Activated naive CD8-positive, alpha-beta T cell treated with anti-CD3 and anti-CD28 coated beads, Interleukin-2, amount 10 ng/mL, durations not matched to agents 7 days and 5 days (primary cell): Measurements from ENCODE around the gene CTBP2. TPM values are rescaled to one million over a fixed set of nuclear protein-coding genes. Genes with fewer than 3 reads are reported as not detected.

Experiments
- ATAC-seq: fragments of 150-1000 bp; cut with Tn5 transposase; one replicate; pipeline ENCODE4 v1.10.0; 2021; ENCODE audit warnings: low read depth, moderate library complexity
- POLR2A ChIA-PET: fragments of 350-600 bp; sonication (Branson Sonifier 250); formaldehyde crosslinking; loops from one replicate; lab custom pipeline; 2021; ENCODE audit warnings: antibody characterized with exemption; lab: Charles Lee
- DNase-seq: peaks from one replicate; pipeline ENCODE4 v3.0.0; 2021
- H3K27ac Mint-ChIP-seq: one replicate; pipeline ENCODE4 v1.8.0; 2022; ENCODE audit warnings: mild to moderate bottlenecking, mixed read lengths
- H3K27me3 Mint-ChIP-seq: one replicate; pipeline ENCODE4 v1.8.0; 2022; ENCODE audit warnings: mild to moderate bottlenecking, moderate library complexity, mixed read lengths
- H3K36me3 Mint-ChIP-seq: one replicate; pipeline ENCODE4 v1.8.0; 2021; ENCODE audit warnings: mild to moderate bottlenecking, mixed read lengths
- H3K4me1 Mint-ChIP-seq: one replicate; pipeline ENCODE4 v1.8.0; 2021; ENCODE audit warnings: mixed read lengths
- H3K4me3 Mint-ChIP-seq: one replicate; pipeline ENCODE4 v1.8.0; 2022; ENCODE audit warnings: mild to moderate bottlenecking, moderate library complexity, mixed read lengths
- H3K9me3 Mint-ChIP-seq: one replicate; pipeline ENCODE4 v1.8.0; 2021; ENCODE audit warnings: mixed read lengths
- total RNA-seq, 2 experiments: library from RNA; stranded (reverse); gene quantifications; one replicate each; pipeline ENCODE4 v1.2.3, GENCODE V29; 2021

Gene CTBP2
- total RNA-seq, 2 experiments from 2014 or later, result 0.94 to 1.6 TPM

DNA sequence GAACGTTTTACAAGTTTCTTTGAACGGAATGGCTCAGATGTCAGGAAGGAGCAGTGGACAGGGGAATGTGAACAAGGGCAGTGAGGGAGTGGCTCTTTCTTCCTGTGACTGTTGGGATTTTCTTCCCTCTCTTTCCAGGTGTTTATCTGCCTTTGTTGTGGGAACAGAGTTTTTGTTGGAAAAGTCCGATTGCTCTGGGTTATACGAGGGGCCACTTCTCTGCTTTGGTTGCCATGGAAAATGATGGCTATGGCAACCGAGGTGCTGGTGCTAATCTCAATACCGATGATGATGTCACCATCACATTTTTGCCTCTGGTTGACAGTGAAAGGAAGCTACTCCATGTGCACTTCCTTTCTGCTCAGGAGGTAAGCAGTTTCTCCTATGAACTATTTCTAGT, 177.0 kb downstream of the CTBP2 start:
- DNase-seq, result no peak
- peak; percentile 36 for ATAC-seq
- H3K27ac Mint-ChIP-seq, result no peak overlapping the region
- H3K4me1 Mint-ChIP-seq, result peaks cover 15% of the 10 kb centered on the region
- POLR2A ChIA-PET, result no interaction called here
- no peaks in the 10 kb centered on the region for H3K27me3 Mint-ChIP-seq
- H3K36me3 Mint-ChIP-seq, result peaks cover 46% of the 10 kb centered on the region
- H3K4me3 Mint-ChIP-seq, result no peak overlapping the region
- H3K9me3 Mint-ChIP-seq, result no peaks in the 10 kb centered on the region

DNA sequence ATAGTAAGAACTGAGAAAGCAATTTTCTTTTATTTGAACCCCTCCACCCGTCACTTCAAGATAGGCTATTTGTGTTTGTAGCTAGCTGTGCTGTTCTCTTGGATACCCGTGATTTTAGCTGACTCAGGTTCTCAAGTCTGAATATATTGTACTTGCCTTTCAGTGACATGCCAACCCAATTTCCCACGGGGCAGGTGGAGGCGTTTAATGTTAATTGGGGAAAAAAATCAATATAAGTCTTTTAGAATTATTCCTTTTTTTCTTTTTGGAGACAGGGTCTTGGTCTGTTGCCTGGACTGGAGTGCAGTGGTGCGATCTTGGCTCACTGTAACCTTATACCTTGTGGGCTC, 182.0 kb downstream of the CTBP2 start:
- no peak overlapping the region for H3K27ac Mint-ChIP-seq
- DNase-seq (no peak), ATAC-seq (no peak)
- H3K27me3 Mint-ChIP-seq, result no peaks in the 10 kb centered on the region
- POLR2A ChIA-PET, result no interaction called here
- H3K4me1 Mint-ChIP-seq, result peaks cover 24% of the 10 kb centered on the region
- H3K36me3 Mint-ChIP-seq, result peaks cover 44% of the 10 kb centered on the region
- no peak overlapping the region for H3K4me3 Mint-ChIP-seq
- no peaks in the 10 kb centered on the region for H3K9me3 Mint-ChIP-seq

DNA sequence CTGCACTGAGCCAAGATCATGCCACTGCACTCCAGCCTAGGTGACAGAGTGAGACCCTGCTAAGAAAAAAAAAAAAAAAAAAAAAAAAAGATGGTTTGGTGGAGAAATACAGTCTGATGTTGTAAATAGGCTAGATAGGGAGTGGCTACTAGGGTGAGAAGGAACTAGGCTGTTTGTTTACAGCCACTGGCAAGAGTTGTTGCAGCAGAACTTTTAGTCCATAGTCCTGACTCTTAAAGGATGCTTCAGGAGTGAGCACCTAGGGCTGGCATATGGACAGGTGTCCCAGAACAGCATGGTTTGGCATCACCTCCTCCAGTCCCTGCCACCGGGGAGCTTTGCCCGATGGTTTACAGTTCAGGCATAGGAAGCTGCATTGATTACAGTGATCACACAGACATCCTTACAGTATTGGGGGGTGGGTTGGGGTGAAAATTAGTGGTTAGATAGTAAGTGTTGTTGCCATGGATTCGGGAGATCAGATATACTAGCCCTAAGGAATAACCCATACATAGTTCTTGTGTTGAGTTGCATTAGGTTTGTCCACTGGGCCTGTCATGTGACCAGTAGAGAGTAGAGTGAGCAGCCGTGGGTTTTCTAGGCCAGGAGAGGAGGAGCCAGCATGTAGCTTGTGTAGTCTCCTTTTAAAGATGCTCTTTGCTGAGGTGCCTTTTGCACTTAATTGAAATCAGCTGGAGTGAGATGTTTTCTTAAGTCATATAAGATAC, 182.6 kb downstream of the CTBP2 start:
- POLR2A ChIA-PET, result interaction anchor here (0.6 kb wide), 2 partner anchors 32 to 48 kb away, joined by 3 read pairs; no protein-coding TSS in a partner anchor
- H3K9me3 Mint-ChIP-seq, result no peaks in the 10 kb centered on the region

DNA sequence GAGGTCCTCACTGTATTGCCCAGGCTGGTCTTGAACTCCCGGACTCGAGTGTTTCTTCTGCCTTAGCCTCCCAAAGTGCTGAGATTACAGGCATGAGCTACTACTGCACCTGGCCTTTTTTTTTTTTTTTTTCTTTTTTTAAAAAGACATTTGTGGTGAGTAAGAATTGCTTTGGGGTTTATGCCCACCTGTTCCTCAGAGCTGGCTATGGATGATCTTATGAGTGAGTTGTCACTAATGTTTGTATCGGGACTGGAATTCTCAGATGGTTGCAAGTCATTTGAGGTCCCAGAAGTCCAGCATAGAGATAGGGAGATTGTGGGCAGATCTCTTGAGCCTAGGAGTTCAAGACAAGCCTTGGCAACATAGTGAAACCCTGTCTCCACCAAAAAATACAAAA, 183.2 kb downstream of the CTBP2 start:
- H3K27ac Mint-ChIP-seq, result no peak overlapping the region
- no peak for DNase-seq

More for the DNA sequence above, 182.6 kb downstream of the CTBP2 start:
- Mint-ChIP-seq H3K27me3 (no peaks in the 10 kb centered on the region), H3K4me3 (no peak overlapping the region), H3K4me1 (peaks cover 19% of the 10 kb centered on the region), H3K36me3 (peaks cover 40% of the 10 kb centered on the region), H3K27ac (no peak overlapping the region)
- ATAC-seq (no peak), DNase-seq (no peak)

DNA sequence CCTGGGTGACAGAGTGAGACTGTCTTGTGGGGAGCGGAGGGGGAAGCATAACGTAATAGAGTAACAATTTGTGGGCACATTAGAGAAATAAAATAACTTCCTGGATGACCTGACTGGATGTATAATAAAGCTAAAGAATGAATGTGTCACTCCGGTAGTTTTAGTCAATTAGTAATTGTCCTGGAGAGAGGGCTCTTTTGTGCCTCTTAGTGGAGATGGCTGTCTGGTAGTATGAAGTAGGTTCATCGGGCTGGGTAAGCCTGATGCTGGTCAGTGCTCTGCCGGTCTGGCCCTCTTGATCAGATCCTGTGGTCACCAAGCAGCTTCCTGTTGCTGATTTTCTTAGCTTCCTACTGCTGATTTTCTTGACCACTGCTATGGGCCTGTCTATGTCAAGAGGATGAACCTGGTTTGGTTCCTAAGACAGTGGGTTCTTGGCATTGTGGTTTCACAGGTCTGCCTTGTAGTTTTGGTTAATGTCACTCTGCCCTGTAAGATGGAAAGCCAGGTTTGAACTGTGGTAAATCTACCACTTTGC, 184.3 kb downstream of the CTBP2 start:
- Mint-ChIP-seq H3K9me3 (no peaks in the 10 kb centered on the region), H3K4me1 (peaks cover 25% of the 10 kb centered on the region), H3K27me3 (no peaks in the 10 kb centered on the region), H3K36me3 (peaks cover 31% of the 10 kb centered on the region), H3K27ac (peak overlapping the region; percentile 36), H3K4me3 (no peak overlapping the region)
- POLR2A ChIA-PET, result interaction anchor here (0.7 kb wide), 1 partner anchor 572 kb away, joined by 6 read pairs; no protein-coding TSS in a partner anchor
- ATAC-seq (peak; percentile 67), DNase-seq (no peak)

More for the DNA sequence above, 183.2 kb downstream of the CTBP2 start:
- ATAC-seq, result no peak
- peaks cover 36% of the 10 kb centered on the region for H3K36me3 Mint-ChIP-seq
- H3K9me3 Mint-ChIP-seq, result no peaks in the 10 kb centered on the region
- peaks cover 17% of the 10 kb centered on the region for H3K4me1 Mint-ChIP-seq
- H3K4me3 Mint-ChIP-seq, result peak overlapping the region; percentile 13
- POLR2A ChIA-PET, result interaction anchor here (0.6 kb wide), 2 partner anchors 32 to 47 kb away, joined by 3 read pairs; no protein-coding TSS in a partner anchor
- no peaks in the 10 kb centered on the region for H3K27me3 Mint-ChIP-seq

DNA sequence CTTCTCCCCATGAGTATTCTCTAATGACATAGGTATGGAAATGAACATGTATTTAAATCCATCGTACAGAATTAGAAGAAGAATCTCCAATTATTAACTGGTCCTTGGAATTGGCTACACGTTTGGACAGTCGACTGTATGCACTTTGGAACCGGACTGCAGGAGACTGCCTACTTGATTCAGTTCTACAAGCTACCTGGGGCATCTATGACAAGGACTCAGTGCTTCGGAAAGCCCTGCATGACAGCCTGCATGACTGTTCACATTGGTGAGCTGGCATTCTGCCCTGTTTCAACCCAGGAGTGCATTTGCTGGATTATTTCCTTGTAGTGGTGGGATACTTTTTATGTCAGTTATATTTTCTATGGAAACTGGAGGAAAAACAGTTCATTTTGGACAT, 186.2 kb downstream of the CTBP2 start:
- Mint-ChIP-seq H3K27me3 (no peaks in the 10 kb centered on the region), H3K36me3 (peaks cover 23% of the 10 kb centered on the region), H3K4me3 (no peak overlapping the region), H3K4me1 (peaks cover 33% of the 10 kb centered on the region), H3K27ac (no peak overlapping the region), H3K9me3 (no peaks in the 10 kb centered on the region)
- DNase-seq (no peak), ATAC-seq (no peak)
- POLR2A ChIA-PET, result no interaction called here

DNA sequence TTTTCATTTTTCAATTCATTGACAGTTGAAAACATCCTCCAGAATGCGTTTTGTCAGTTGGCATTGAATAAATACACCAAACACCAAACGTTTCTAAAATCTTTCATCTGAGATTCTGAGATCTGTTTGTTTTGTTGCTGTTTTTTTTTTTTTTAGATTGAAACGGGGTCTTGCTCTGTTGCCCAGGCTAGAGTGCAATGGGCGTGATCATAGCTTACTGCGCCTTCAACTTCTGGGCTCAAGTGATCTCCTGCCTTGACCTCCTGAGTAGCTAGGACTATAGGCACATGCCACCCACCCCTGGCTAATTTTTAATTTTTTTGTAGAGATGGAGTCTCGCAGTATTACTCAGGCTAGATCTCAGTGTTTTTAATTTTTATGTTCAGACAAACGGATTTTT, 187.7 kb downstream of the CTBP2 start:
- Mint-ChIP-seq H3K36me3 (peaks cover 29% of the 10 kb centered on the region), H3K27ac (no peak overlapping the region), H3K27me3 (no peaks in the 10 kb centered on the region), H3K4me1 (peaks cover 31% of the 10 kb centered on the region), H3K9me3 (no peaks in the 10 kb centered on the region), H3K4me3 (no peak overlapping the region)
- DNase-seq (no peak), ATAC-seq (no peak)
- POLR2A ChIA-PET, result no interaction called here

DNA sequence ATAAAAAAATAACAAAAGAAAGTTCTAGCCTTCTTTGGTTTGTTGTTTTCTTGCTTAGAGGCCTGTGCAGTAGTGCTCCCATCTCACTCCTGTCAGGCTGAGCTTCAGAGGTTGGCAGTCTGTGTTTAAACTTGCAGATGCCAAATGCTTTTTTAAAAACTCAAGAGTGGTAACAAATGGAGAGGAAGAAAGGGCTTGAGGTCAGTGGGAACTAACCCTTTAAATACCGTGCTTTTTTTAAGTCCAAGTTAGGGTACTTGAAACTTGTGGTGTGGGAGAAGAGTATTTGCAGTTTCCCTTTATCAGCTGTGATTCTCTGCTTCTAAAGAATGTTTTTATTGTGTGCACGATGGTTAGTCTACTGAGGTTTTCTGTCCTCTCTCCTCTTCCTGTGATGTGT, 189.1 kb downstream of the CTBP2 start:
- H3K4me3 Mint-ChIP-seq, result no peak overlapping the region
- no peaks in the 10 kb centered on the region for H3K27me3 Mint-ChIP-seq
- ATAC-seq, result no peak
- POLR2A ChIA-PET, result interaction anchor here (1.1 kb wide), 1 partner anchor 55 kb away, joined by 4 read pairs; no protein-coding TSS in a partner anchor
- peaks cover 27% of the 10 kb centered on the region for H3K4me1 Mint-ChIP-seq
- peaks cover 37% of the 10 kb centered on the region for H3K36me3 Mint-ChIP-seq
- H3K9me3 Mint-ChIP-seq, result no peaks in the 10 kb centered on the region
- DNase-seq, result no peak
- H3K27ac Mint-ChIP-seq, result no peak overlapping the region

DNA sequence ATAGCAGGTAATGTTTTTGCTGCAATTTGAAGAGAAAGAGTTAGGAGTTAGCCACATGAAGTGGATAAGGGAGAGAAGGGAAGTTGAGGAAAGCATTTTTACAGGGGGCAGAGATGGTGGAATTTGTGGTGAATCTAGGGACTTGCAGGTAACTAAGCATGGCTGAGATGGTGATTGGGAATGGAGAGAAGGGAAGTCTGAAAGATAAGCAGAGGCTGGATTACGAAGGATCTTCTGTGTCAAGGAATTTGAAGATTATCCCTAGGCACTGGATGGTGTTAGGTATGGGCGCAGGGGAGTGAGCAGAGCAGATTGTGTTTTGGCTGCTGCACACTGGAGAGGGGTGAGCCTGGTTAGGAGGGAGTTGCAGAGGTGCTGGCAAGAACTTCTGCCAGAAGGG, 193.1 kb downstream of the CTBP2 start:
- ATAC-seq, result no peak
- no peak for DNase-seq
- H3K4me1 Mint-ChIP-seq, result peaks cover 18% of the 10 kb centered on the region
- H3K27me3 Mint-ChIP-seq, result no peaks in the 10 kb centered on the region
- H3K4me3 Mint-ChIP-seq, result no peak overlapping the region
- no peaks in the 10 kb centered on the region for H3K9me3 Mint-ChIP-seq
- no peak overlapping the region for H3K27ac Mint-ChIP-seq
- peaks cover 22% of the 10 kb centered on the region for H3K36me3 Mint-ChIP-seq
- POLR2A ChIA-PET, result no interaction called here

DNA sequence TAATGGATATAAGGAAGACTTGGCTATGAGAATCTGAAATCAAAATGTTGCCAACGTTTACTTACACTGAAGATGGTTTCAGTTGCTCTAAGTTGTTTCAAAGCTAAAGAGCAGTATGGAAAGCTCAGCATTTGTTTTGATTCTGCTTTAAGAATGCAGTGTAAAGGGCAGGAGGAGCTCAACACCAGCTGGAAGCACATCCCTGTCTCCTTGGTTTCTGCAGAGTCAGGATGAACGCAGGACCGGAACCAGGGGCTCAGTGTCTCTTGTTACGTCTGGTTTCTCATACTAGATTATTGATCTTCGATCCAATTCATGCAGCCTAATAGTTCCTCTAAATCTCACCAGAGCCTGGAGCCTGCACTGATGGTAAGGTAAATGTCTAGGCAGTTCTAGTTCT, 194.4 kb downstream of the CTBP2 start:
- ATAC-seq (no peak), DNase-seq (no peak)
- Mint-ChIP-seq H3K27ac (no peak overlapping the region), H3K27me3 (no peaks in the 10 kb centered on the region), H3K4me1 (peaks cover 13% of the 10 kb centered on the region), H3K9me3 (no peaks in the 10 kb centered on the region), H3K36me3 (peaks cover 24% of the 10 kb centered on the region), H3K4me3 (no peak overlapping the region)
- POLR2A ChIA-PET, result no interaction called here

DNA sequence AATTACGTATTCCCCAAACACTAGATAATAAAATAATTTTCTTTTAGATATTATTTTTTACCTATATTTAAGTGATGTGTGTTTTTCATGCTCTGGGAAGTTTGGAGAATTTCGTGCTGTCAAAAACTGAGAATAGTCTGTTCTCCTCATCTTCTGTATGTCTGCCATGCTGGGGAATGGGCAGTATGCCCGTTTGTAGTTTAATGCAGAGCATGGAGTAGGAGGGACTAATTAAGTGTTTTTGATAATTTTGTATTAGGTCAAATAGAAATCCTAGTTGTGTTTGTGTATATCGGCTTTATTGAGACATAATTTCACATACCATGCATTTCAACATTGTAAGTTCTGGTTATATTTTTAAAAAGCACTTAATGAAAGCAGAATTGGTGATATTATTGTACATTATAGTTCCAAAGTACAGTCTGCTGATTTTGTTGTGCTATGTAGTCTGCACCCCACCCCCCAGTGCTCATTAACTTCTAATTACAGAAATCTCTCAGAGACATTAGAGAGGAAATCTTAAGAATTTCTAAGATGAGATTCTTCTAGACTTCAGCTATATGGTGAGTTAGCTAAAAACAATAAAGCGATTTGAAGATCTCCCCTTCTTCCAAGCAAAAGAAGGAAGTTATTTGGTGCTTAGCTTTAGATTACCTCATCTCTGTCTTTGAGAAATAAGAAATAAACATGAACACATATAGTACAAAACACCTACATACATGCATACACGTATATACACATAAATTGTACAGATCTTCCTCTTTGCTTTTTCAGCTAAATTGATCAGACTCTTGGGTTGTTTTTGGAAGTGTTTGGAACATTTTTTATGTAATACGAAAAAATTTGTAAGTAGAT, 196.3 kb downstream of the CTBP2 start:
- Mint-ChIP-seq H3K27me3 (no peaks in the 10 kb centered on the region), H3K9me3 (no peaks in the 10 kb centered on the region), H3K4me1 (peaks cover 12% of the 10 kb centered on the region), H3K27ac (no peak overlapping the region), H3K36me3 (peaks cover 23% of the 10 kb centered on the region), H3K4me3 (no peak overlapping the region)
- POLR2A ChIA-PET, result no interaction called here
- ATAC-seq, result no peak
- no peak for DNase-seq

DNA sequence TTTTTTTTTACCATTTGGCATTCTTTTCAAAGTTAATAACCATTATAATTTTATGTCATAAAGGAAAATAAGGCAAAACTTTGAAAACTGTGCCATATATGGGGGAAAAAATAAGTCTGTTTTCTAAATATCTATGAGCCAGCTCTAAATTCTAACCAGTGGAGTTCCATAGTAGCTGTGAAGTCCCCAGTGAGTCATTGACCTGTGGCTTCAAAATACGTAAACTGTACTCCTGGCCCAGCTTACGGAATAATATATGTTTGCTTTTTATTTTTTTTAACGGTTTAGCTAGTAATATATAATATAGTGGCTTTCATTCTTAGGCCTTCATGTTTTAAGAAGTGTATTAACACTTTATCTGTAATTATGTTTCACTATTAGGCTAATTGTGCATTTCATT, 197.9 kb downstream of the CTBP2 start:
- ATAC-seq, result no peak
- Mint-ChIP-seq H3K4me1 (peaks cover 11% of the 10 kb centered on the region), H3K36me3 (peaks cover 14% of the 10 kb centered on the region), H3K4me3 (no peak overlapping the region), H3K27ac (no peak overlapping the region), H3K9me3 (no peaks in the 10 kb centered on the region), H3K27me3 (no peaks in the 10 kb centered on the region)
- no peak for DNase-seq
- POLR2A ChIA-PET, result no interaction called here

DNA sequence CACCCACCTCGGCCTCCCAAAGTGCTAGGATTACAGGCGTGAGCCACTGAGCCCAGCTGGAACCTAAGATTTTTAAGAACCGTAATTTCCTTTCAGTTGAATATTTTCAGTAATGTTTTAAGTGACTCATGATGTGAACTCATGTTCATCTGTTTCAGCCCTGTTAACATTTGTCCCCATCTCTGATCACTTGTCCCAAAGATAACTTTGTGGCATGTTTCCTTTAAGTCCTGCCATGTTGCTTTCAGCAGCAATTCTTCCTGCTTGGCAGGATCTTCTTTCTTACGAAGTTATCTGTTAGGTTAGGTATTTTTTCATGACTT, 199.2 kb downstream of the CTBP2 start:
- POLR2A ChIA-PET, result no interaction called here
- Mint-ChIP-seq H3K9me3 (no peaks in the 10 kb centered on the region), H3K27ac (no peak overlapping the region), H3K4me1 (peaks cover 13% of the 10 kb centered on the region), H3K27me3 (no peaks in the 10 kb centered on the region), H3K4me3 (no peak overlapping the region), H3K36me3 (peaks cover 9% of the 10 kb centered on the region)
- DNase-seq (no peak), ATAC-seq (no peak)
